PFSK-1 (cell line): Measurements from ENCODE around the gene ATP13A5.

Experiments used
- FOXP2 ChIP-seq: optimal IDR thresholded peaks from 2 replicates; pipeline ENCODE3; 2011; ENCODE audit warnings: borderline replicate concordance, control low read depth, inconsistent platforms; ENCODE audit not compliant: insufficient read depth; ENCODE audit errors: extremely low read length, extremely low read depth
- POLR2AphosphoS5 ChIP-seq: IDR thresholded peaks from 2 replicates; pipeline ENCODE4 v1.6.1; 2012; ENCODE audit warnings: low read depth, mild to moderate bottlenecking, control low read depth, low read length, moderate library complexity
- SIN3A ChIP-seq: IDR thresholded peaks from 2 replicates; pipeline ENCODE4 v1.6.1; 2012; ENCODE audit warnings: mild to moderate bottlenecking, low read length, moderate library complexity, borderline replicate concordance; ENCODE audit not compliant: insufficient read depth
- TAF1 ChIP-seq: IDR thresholded peaks from 2 replicates; pipeline ENCODE4 v1.6.1; 2012; ENCODE audit warnings: low read length, control low read depth, borderline replicate concordance; ENCODE audit not compliant: insufficient read depth
- TF ChIP-seq, protein P1 (sequence below), 2 experiments: IDR thresholded peaks; 2 replicates each; pipeline versions ENCODE4 v1.6.1 to v1.8.0; 2011 to 2012; ENCODE audit warnings: low read depth in 2 of 2, low read length in 2 of 2, control low read depth in 1 of 2, inconsistent platforms in 1 of 2, mild to moderate bottlenecking in 1 of 2, moderate library complexity in 1 of 2; ENCODE audit not compliant: insufficient read depth in 1 of 2

The ATP13A5 gene

DNA sequence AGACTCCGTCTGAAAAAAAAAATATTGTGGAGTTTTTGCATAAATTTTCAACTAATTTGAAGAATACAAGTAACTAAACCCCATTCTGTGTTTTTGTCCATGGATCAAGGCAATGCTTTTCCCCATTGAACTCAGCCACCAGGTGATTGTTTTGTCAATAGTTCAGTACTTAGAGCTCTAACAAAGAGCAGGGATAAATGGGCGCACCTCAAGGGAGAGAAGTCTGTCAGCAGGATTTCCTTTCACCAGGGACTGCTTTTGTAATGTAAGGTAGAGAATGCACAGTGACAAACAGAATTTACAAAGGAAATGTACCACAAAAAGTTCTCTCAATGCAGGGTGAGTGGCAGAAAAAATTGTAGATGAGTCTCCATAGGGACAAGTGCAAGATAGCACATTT is 10.8 kb upstream of the ATP13A5 start:
- TF ChIP-seq POLR2AphosphoS5 (no peak), SIN3A (no peak), TAF1 (no peak), FOXP2 (no peak)
- TF ChIP-seq, protein P1, sequence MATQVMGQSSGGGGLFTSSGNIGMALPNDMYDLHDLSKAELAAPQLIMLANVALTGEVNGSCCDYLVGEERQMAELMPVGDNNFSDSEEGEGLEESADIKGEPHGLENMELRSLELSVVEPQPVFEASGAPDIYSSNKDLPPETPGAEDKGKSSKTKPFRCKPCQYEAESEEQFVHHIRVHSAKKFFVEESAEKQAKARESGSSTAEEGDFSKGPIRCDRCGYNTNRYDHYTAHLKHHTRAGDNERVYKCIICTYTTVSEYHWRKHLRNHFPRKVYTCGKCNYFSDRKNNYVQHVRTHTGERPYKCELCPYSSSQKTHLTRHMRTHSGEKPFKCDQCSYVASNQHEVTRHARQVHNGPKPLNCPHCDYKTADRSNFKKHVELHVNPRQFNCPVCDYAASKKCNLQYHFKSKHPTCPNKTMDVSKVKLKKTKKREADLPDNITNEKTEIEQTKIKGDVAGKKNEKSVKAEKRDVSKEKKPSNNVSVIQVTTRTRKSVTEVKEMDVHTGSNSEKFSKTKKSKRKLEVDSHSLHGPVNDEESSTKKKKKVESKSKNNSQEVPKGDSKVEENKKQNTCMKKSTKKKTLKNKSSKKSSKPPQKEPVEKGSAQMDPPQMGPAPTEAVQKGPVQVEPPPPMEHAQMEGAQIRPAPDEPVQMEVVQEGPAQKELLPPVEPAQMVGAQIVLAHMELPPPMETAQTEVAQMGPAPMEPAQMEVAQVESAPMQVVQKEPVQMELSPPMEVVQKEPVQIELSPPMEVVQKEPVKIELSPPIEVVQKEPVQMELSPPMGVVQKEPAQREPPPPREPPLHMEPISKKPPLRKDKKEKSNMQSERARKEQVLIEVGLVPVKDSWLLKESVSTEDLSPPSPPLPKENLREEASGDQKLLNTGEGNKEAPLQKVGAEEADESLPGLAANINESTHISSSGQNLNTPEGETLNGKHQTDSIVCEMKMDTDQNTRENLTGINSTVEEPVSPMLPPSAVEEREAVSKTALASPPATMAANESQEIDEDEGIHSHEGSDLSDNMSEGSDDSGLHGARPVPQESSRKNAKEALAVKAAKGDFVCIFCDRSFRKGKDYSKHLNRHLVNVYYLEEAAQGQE (IDR thresholded peaks at IDR 0.05; ENCODE audit: insufficient read depth in 1 of 2, low read depth in 2 of 2, low read length in 2 of 2): no peak

DNA sequence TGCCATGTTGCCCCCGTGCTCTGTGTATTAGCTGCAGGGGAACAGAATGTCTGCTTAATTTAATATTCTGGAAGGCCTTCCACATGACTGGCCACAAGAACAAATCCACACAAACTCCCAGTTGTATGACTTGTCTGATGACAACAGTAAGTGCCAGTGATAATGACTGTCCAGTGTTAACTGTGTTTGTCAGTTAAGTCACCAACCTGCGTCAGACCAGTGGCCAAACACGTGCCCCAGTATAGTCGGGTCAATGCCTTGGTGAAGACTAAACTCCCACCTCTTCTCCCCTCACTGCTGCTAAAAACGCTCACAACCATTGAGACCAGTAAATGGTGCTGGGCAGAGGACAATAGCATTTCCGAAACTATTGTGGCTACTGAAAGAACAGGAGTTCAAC is 9.8 kb upstream of the ATP13A5 start:
- TF ChIP-seq SIN3A (no peak), TAF1 (no peak), FOXP2 (no peak), POLR2AphosphoS5 (no peak)
- TF ChIP-seq, protein P1 (IDR thresholded peaks at IDR 0.05; ENCODE audit: insufficient read depth in 1 of 2, low read depth in 2 of 2, low read length in 2 of 2): no peak

DNA sequence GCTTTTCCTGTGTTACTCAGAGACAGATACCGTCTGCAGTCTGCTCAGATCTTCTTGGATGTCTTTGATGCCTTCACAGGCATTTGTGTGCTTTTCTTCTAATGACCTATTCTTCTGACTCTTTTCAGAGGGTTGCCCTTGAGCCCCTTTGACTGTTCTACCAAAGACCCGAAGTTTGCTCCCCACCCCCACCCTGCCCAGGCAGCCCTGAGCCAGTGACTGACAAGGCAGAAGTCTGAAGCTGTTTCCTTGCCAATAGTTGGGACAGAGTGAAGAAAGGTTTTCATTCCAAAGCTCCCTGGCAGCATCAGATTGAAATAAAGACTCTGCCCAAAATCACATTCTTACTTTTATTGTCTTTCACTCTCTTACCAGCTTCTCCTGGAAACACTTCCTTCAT is 9.0 kb upstream of the ATP13A5 start:
- TF ChIP-seq, protein P1 (IDR thresholded peaks at IDR 0.05; ENCODE audit: insufficient read depth in 1 of 2, low read depth in 2 of 2, low read length in 2 of 2): no peak
- TF ChIP-seq TAF1 (no peak), SIN3A (no peak), FOXP2 (no peak), POLR2AphosphoS5 (no peak)

DNA sequence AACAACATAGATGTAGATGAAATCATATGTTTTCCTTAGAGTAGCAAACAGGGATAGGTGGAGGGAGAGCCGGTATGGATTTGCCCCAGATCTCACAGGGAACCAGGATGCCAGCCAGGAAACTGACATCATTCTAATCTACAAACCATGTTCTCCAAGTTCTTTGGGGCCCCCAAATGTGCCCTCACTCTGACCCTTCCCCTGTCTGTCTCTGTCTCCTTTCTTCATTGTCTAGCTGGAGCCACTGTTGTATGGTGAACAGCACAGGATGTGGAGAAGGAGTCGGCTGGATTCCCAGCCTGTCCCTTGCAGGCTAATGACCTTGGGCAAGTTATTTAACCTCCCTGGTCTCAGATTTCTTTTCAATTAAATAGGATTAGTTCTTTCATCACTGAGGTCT is 962 bp downstream of the ATP13A5 start:
- TF ChIP-seq FOXP2: no peak
- no peak for TF ChIP-seq POLR2AphosphoS5
- TF ChIP-seq TAF1: no peak
- no peak for TF ChIP-seq SIN3A
- TF ChIP-seq, protein P1 (IDR thresholded peaks at IDR 0.05; ENCODE audit: insufficient read depth in 1 of 2, low read depth in 2 of 2, low read length in 2 of 2): no peak

DNA sequence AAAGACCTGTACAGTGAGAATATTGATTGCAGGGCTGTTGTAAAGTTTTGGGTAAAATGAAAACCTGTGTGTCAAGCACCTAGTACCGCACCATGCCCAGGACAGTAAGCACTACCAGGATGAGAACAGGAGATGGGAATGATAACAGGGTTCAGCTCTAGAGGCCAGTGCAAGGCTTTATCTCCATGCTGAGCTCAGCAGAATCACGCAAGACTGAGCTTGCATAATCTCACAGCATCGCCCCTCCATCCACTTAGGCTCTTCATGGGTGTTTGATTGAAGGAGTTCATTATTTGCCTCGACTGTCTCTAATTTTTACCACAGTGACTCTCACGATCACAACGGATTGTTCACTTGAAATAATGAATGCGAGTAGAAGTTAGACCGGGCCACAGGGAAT is 2.9 kb downstream of the ATP13A5 start:
- no peak for TF ChIP-seq SIN3A
- TF ChIP-seq, protein P1 (IDR thresholded peaks at IDR 0.05; ENCODE audit: insufficient read depth in 1 of 2, low read depth in 2 of 2, low read length in 2 of 2): no peak
- TF ChIP-seq FOXP2: no peak
- no peak for TF ChIP-seq POLR2AphosphoS5
- TF ChIP-seq TAF1: no peak
